GM23338 (cell line): ENCODE results near the gene MRAP. TPM values are rescaled to one million over a fixed set of nuclear protein-coding genes. Genes with fewer than 3 reads are reported as not detected.

ENCODE experiments used
- ATAC-seq: fragments of 200-7000 bp; cut with Tn5 transposase; 3 replicates; pipeline ENCODE4 v1.9.1; 2020
- DNase-seq: peaks from one replicate; pipeline ENCODE4 v3.0.0-alpha.2; 2015; ENCODE audit warnings: low spot score
- H2AFZ ChIP-seq: fragments of 200-600 bp; sonication (generic); 2 replicates; pipeline ENCODE4 v1.8.0; 2016; ENCODE audit warnings: antibody characterized with exemption, mild to moderate bottlenecking, moderate library complexity
- H3F3A ChIP-seq: fragments of 200-600 bp; sonication (generic); replicated peaks from 2 replicates; pipeline ENCODE4 v1.8.0; 2017; ENCODE audit warnings: antibody characterized with exemption, mixed run types, low read depth
- H3K27ac ChIP-seq: fragments of 200-600 bp; sonication (generic); 2 replicates; pipeline ENCODE4 v1.6.1; 2016; ENCODE audit warnings: low read depth
- H3K27me3 ChIP-seq: fragments of 200-600 bp; sonication (generic); 2 replicates; pipeline ENCODE4 v1.8.0; 2016; ENCODE audit warnings: mild to moderate bottlenecking, mixed run types, moderate library complexity; ENCODE audit not compliant: insufficient read depth
- H3K36me3 ChIP-seq: fragments of 200-600 bp; sonication (generic); 2 replicates; pipeline ENCODE4 v1.8.0; 2016; ENCODE audit warnings: mild to moderate bottlenecking; ENCODE audit not compliant: insufficient read depth
- H3K4me1 ChIP-seq: fragments of 200-600 bp; sonication (generic); 2 replicates; pipeline ENCODE4 v1.8.0; 2016; ENCODE audit warnings: mild to moderate bottlenecking, moderate library complexity; ENCODE audit not compliant: insufficient read depth
- H3K4me2 ChIP-seq: fragments of 200-600 bp; sonication (generic); 2 replicates; pipeline ENCODE4 v1.7.1; 2017; ENCODE audit warnings: mixed run types
- H3K4me3 ChIP-seq: fragments of 200-600 bp; sonication (generic); 2 replicates; pipeline ENCODE4 v1.6.1; 2016; ENCODE audit warnings: mixed run types
- H3K79me2 ChIP-seq: fragments of 200-600 bp; sonication (generic); replicated peaks from 2 replicates; pipeline ENCODE4 v1.8.0; 2017; ENCODE audit warnings: mild to moderate bottlenecking; ENCODE audit not compliant: insufficient read depth
- H3K9me2 ChIP-seq: fragments of 200-600 bp; sonication (generic); 2 replicates; pipeline ENCODE4 v1.8.0; 2017; ENCODE audit not compliant: insufficient read depth
- H4K20me1 ChIP-seq: fragments of 200-600 bp; sonication (generic); replicated peaks from 2 replicates; pipeline ENCODE4 v1.8.0; 2017; ENCODE audit warnings: mild to moderate bottlenecking; ENCODE audit not compliant: insufficient read depth
- H3K27ac Mint-ChIP-seq: 2 replicates; pipeline ENCODE4 v1.8.0; 2020; ENCODE audit warnings: inconsistent platforms, mild to moderate bottlenecking, moderate library complexity, mixed read lengths
- H3K27me3 Mint-ChIP-seq: 3 replicates; pipeline ENCODE4 v1.8.0; 2022; ENCODE audit warnings: low read depth, mild to moderate bottlenecking, moderate library complexity, mixed read lengths, inconsistent platforms; ENCODE audit not compliant: insufficient read depth, poor library complexity
- H3K36me3 Mint-ChIP-seq: 3 replicates; pipeline ENCODE4 v1.8.0; 2021; ENCODE audit warnings: low read depth, mild to moderate bottlenecking, inconsistent platforms, moderate library complexity, mixed read lengths
- H3K4me1 Mint-ChIP-seq: 3 replicates; pipeline ENCODE4 v1.8.0; 2020; ENCODE audit warnings: mild to moderate bottlenecking, inconsistent platforms, mixed read lengths
- H3K4me3 Mint-ChIP-seq: 3 replicates; pipeline ENCODE4 v1.8.0; 2021; ENCODE audit warnings: moderate library complexity, mild to moderate bottlenecking, inconsistent platforms, mixed read lengths
- H3K9me3 Mint-ChIP-seq: 3 replicates; pipeline ENCODE4 v1.8.0; 2020; ENCODE audit warnings: moderate library complexity, mild to moderate bottlenecking, inconsistent platforms, mixed read lengths
- CREB1 ChIP-seq: fragments of 250-450 bp; sonication (Bioruptor Pico); IDR thresholded peaks from 2 replicates; pipeline ENCODE4 v1.5.0; 2020; ENCODE audit warnings: low read depth, mild to moderate bottlenecking, moderate library complexity
- CTCF ChIP-seq, 2 experiments: fragments of 200-600 bp in 1 of 2; sonication (generic) in 1 of 2; conservative IDR thresholded peaks; 2 replicates each; pipeline versions ENCODE4 v1.5.1 to v1.6.1; 2016 to 2017; ENCODE audit warnings: antibody characterized with exemption in 2 of 2, low read depth in 2 of 2, mild to moderate bottlenecking in 2 of 2, moderate library complexity in 1 of 2
- ETS1 ChIP-seq: IDR thresholded peaks from 2 replicates; pipeline ENCODE4 v1.6.1; 2016; ENCODE audit warnings: antibody characterized with exemption
- EZH2 ChIP-seq: fragments of 200-600 bp; sonication (generic); IDR thresholded peaks from one replicate; pipeline ENCODE4 v1.8.0; 2017; ENCODE audit warnings: antibody characterized with exemption, mild to moderate bottlenecking, low read depth; ENCODE audit not compliant: unreplicated experiment
- EZH2phosphoT487 ChIP-seq: fragments of 200-600 bp; sonication (generic); IDR thresholded peaks from one replicate; pipeline ENCODE4 v1.8.1; 2018; ENCODE audit warnings: antibody characterized with exemption; ENCODE audit not compliant: unreplicated experiment
- JUNB ChIP-seq: IDR thresholded peaks from one replicate; pipeline ENCODE4 v1.6.1; 2016; ENCODE audit warnings: antibody characterized with exemption; ENCODE audit not compliant: unreplicated experiment
- NANOG ChIP-seq: IDR thresholded peaks from 2 replicates; pipeline ENCODE4 v1.6.1; 2016; ENCODE audit warnings: antibody characterized with exemption, borderline replicate concordance
- POLR2AphosphoS5 ChIP-seq: IDR thresholded peaks from 2 replicates; pipeline ENCODE4 v1.6.1; 2016; ENCODE audit warnings: antibody characterized with exemption, low read depth
- REST ChIP-seq: IDR thresholded peaks from one replicate; pipeline ENCODE4 v1.6.1; 2018; ENCODE audit warnings: antibody characterized with exemption; ENCODE audit not compliant: unreplicated experiment
- STAT1 ChIP-seq: IDR thresholded peaks from one replicate; pipeline ENCODE4 v1.6.1; 2016; ENCODE audit warnings: antibody characterized with exemption; ENCODE audit not compliant: unreplicated experiment
- ZNF114 ChIP-seq: fragments of 250-450 bp; sonication (Bioruptor Pico); IDR thresholded peaks from 2 replicates; pipeline ENCODE4 v1.5.0; 2020; ENCODE audit warnings: mild to moderate bottlenecking, moderate library complexity
- ZNF331 ChIP-seq: fragments of 250-450 bp; sonication (Bioruptor Pico); IDR thresholded peaks from 2 replicates; pipeline ENCODE4 v1.5.0; 2020; ENCODE audit warnings: low read depth, mild to moderate bottlenecking, moderate library complexity
- ZNF462 ChIP-seq: fragments of 250-450 bp; sonication (Bioruptor Pico); IDR thresholded peaks from 2 replicates; pipeline ENCODE4 v1.5.0; 2020; ENCODE audit warnings: mild to moderate bottlenecking, moderate library complexity
- polyA plus RNA-seq: library from polyadenylated mRNA; unstranded; fragments of >200 nt; fragmentation: Nextera tagmentation; extraction: Ambion mirVana; gene quantifications from 2 replicates; pipeline ENCODE4 v1.2.1, GENCODE V29; 2016
- total RNA-seq: library from RNA; depleted of rRNA; stranded (reverse); fragments of >200 nt; shearing (Covaris generic); gene quantifications from 2 replicates; pipeline ENCODE4 v1.2.3, GENCODE V29; 2014

Gene MRAP
- total and polyA plus RNA-seq, 2 experiments from 2014 or later = 0.78 TPM; not detected in 1

- no peak for TF ChIP-seq STAT1
- no peak for TF ChIP-seq ZNF114
- no peak for TF ChIP-seq CREB1 (CRISPR knock-in tag)
- no peak for TF ChIP-seq NANOG
- TF ChIP-seq EZH2 = no peak
Observed at GRCh38 chr21:32252136-32252535, 46.5 kb upstream of the MRAP start (continued).

GRCh38 chr21:32253215-32253641, 45.4 kb upstream of the MRAP start:
- Histone ChIP-seq H3K36me3 (no peaks in the 10 kb centered on the region), H2AFZ (no peak overlapping the region), H3K4me2 (no peak overlapping the region), H3K79me2 (no peaks in the 10 kb centered on the region), H3K27me3 (no peaks in the 10 kb centered on the region), H4K20me1 (no peaks in the 10 kb centered on the region), H3K4me1 (peaks cover 3% of the 10 kb centered on the region; the same call in 1 of the 2 replicates), H3K27ac (no peak overlapping the region), H3K9me2 (no peaks in the 10 kb centered on the region), H3F3A (no peaks in the 10 kb centered on the region), H3K4me3 (no peak overlapping the region)
- H3K27me3 Mint-ChIP-seq = peaks cover 9% of the 10 kb centered on the region
- ATAC-seq (no peak), DNase-seq (no peak)
- H3K4me3 Mint-ChIP-seq = no peak overlapping the region
- H3K9me3 Mint-ChIP-seq = peaks cover 4% of the 10 kb centered on the region; the same call in 1 of the 3 replicates
- TF ChIP-seq EZH2phosphoT487 = no peak
- no peak for TF ChIP-seq NANOG
- TF ChIP-seq ZNF331 (CRISPR knock-in tag) = no peak
- no peak for TF ChIP-seq CTCF (conservative IDR thresholded peaks at IDR 0.05; ENCODE audit: low read depth in 2 of 2)
- no peak for TF ChIP-seq REST
- TF ChIP-seq CREB1 (CRISPR knock-in tag) = no peak
- no peak for TF ChIP-seq STAT1
- no peak for TF ChIP-seq ZNF462 (CRISPR knock-in tag)
- TF ChIP-seq EZH2 = no peak
- no peak for TF ChIP-seq JUNB
- no peak for TF ChIP-seq POLR2AphosphoS5
- no peak for TF ChIP-seq ETS1
- TF ChIP-seq ZNF114 = no peak
- no peaks in the 10 kb centered on the region for H3K36me3 Mint-ChIP-seq
- peaks cover 5% of the 10 kb centered on the region; the same call in 2 of the 3 replicates for H3K4me1 Mint-ChIP-seq
- H3K27ac Mint-ChIP-seq = no peak overlapping the region
